Activated CD8-positive, alpha-beta memory T cell treated with anti-CD3 and anti-CD28 coated beads, Interleukin-2, amount 50 U/mL, for 1 hour (primary cell): Measurements from ENCODE around the gene EID3.
A peak's percentile ranks its signal among the peaks of the same experiment; 100 is the strongest.
"Not testable (repeated sequence)": the region's sequence is repeated elsewhere in the genome, so short reads cannot be mapped to it uniquely, and the experiment has no call there.

ENCODE experiments used
- DNase-seq: peaks from one replicate; pipeline ENCODE4 v3.0.0-alpha.2; 2020; ENCODE audit errors: extremely low read depth

Gene EID3

DNA sequence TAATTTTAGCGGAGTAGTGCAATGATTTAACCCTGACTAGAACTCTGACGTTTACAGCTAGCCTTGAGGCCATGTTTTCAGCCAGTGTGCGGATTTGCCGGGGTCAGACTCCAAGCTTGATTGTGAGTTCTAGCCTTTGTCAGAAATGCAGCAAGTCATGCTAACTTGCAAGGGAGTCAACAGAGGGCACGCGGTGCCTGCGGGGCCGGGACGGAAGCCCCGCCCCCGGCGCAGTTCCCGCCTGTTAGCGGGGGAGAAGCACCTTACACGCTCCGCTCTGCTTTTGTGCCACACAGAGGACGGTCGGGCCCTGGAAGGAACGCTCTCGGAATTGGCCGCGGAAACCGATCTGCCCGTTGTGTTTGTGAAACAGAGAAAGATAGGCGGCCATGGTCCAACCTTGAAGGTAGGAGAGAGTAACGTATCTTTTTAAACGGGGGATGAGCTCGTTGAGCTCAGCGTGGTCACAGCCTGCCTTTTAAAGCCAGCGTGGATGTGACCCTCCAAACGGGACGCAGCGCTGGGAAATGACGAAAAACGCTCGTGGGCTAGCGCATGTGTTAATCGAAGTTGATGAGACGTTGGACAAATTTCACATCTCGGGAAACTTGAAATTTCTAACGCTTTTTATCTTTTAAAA, 14.8 kb upstream of the EID3 start:
- DNase-seq, result peak; percentile 50

DNA sequence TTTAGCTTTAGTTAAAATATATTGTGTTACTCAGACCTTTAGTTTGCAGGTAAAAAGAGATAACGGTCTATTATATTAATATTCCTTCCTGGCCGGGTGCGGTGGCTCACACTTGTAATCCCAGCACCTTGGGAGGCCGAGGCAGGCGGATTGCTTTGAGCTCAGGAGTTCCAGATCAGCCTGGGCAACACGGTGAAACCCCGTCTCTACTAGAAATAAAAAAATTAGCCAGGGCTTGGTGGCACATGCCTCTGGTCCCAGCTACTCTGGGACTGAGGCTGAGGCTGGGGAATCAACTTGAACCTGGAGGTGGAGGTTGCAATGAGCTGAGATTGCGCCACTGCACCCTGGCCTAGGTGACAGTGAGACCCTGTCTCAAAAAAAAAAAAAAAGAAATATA, 13.2 kb upstream of the EID3 start:
- DNase-seq, result no peak

DNA sequence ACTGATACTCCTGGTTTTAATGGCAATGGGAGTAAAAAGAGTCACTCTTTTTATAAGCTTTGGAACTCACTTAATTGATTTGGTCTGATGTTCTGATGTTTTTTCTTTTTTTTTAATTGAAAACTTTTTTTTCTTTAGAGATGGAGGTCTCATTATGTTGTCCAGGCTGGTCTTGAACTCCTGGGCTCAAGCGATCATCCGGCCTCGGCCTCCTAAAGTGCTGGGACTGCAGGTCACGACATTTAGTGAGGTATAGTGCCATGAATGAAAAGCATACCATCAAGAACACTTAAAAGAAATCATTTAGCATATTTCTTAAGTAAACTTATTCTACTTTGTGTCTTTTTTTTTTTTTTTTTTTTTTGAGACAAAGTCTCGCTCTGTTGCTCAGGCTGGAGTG, 12.7 kb upstream of the EID3 start:
- DNase-seq, result no peak

DNA sequence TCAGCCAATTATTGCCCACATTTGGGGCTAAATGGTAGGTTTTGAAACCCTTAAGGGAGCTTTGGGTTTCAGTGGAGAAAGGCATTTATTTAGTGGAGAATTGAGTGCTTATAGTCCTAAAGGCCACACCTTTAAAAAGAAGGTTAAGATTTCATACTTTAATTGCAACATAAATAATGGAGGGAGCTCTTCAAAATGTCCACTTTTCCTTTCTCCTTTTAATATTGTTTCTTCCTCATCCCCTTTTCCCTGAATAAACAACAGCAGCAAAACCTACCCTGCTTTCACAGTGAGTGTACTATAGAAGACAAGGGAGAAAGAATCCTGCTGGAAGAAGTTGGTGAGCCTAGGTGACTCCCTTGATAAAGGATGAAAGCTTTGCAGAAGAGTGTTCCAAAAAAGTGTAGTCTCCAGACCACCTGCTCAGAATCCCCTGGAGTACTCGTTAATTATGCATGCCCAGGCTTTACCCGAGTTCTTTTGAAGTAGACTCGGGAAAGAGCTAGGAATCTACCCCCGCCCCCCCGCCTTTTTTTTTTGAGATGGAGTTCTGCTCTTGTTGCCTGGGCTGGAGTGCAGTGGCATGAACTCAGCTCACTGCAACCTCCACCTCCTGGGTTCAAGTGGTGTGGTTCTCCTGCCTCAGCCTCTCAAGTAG, 11.5 kb upstream of the EID3 start:
- no peak for DNase-seq

DNA sequence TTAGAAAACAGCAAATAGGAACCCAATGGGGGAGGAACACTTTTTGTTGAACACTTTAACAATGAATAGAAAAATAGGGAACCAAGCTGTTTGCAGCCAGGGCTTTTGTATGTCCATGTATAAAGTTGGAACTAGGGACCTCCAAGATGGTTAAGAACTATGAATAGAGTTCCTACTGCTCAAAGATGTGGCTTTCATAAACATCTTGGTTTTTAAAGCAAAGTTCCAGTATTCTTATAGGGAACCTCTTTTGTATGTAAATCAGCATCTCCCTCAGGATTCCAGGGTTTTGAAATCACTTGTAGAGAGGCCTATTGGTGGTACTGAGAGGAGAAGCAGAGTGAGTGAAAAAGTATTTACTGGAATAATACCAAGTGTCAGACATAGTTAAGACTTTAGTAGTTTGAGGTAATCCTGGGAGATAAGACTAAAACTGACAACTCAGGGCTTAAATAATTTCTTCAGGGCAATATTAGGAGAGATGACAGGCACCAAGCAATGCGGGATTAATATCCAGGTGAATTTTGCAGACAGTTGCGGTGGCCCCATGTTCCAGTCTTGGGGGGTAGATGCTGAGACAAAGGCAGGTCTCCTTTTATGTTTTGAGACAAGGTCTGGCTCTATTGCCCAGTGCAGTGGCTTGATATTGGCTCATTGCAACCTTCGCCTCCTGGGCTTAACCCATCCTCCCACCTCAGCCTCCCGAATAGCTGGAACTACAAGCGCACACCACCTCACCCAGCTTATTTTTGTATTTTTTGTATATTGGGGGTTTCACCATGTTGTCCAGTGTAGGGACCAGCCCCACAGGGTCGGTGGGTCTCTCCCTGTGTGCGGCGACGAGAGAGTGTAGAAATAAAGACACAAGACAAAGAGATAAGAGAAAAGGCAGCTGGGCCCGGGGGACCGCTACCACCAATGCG, 10.4 kb upstream of the EID3 start:
- DNase-seq, result no peak

DNA sequence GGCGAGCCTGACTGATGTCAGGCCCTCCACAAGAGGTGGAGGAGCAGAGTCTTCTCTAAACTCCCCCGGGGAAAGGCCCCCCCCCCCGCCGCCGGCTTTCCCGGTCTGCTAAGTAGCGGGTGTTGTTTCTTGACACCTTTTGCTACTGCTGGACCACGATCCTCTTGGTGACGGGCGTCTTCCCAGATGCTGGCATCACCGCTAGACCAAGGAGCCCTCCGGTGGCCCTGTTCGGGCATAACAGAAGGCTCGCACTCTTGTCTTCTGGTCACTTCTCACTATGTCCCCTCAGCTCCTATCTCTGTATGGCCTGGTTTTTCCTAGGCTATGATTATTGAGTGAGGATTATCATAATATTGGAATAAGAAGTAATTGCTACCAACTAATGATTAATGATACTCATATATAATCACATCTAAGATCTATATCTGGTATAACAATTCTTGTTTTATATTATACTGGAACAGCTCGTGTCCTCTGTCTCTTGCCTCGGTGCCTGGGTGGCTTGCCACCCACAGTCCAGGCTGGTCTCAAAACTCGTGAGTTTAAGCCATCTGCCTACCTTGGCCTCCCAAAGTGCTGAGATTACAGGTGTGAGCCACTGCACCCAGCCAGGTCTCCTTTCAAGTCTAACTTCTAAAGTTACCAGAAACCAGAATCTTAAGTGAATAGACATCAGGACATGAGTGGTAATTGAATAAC, 9.2 kb upstream of the EID3 start:
- not testable (repeated sequence) for DNase-seq

DNA sequence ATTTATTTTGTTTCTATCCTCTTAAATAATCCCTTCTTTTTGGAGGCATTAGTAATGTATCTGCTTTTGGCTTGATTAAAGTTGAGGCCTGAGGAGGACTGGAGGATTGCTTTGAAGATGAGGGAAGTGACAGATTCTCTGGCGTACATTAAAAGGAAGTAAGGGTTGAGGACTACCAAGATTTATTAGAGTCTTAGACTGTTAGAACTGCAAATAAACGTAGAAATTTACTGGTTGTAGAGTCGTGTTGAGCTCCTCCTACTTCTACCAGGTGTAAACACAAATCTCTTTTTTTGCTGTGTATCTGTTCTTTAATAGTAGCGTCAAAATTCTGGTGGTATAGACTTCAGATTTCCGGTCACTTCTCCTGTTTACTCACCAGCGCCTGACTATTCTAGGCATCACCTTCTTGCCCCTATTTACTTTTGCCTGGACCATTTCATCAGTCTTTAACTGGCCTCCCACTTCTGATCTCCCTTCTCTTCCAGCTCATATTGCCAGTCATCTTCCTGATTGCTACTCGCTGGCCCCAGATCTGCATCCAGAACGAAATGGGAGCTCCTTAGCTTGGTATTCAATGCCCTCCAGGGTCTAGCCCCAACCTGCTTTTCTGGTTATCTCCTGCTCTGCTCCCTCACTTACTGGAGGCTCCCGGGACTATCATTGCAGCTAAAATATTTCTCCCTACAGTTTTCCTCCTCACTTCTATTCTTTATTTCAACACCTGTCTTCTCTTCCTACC, 8.4 kb upstream of the EID3 start:
- DNase-seq, result no peak

DNA sequence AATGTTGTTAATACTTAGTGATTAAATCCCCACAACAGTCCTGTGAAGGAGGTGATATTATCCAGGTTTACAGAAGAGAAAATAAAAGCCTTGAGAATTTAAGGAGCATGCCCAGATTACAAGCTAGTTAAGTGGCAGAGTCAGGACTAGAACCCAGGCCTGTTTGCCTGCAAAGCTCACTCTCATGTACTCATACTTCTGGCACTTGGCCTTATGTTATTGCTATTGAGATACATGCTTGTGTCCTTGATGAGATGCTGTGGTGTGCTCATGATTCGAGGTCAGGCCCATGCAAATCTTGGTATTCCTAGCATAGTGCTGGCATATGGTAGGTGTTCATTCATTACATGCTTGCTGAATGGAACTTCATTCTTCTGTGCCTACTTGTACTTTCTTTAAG, 7.6 kb upstream of the EID3 start:
- no peak for DNase-seq

DNA sequence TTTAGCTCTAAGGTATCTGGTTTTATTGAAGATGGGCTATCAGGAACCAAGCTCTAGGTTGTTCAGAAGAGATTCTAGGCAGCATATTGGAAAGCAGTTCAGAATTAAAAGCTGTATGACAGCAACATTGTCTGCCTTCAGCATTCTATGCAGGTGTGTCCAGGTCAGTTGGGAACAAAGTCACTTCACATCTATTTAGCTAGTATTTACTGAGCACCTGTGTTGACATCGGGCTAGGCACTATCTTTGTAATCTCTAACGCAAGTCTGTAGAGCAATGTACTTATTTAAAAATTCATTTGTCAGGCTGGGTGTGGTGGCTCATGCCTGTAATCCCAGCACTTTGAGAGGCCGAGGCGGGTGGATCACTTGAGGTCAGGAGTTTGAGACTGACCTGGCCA, 6.8 kb upstream of the EID3 start:
- DNase-seq, result no peak

DNA sequence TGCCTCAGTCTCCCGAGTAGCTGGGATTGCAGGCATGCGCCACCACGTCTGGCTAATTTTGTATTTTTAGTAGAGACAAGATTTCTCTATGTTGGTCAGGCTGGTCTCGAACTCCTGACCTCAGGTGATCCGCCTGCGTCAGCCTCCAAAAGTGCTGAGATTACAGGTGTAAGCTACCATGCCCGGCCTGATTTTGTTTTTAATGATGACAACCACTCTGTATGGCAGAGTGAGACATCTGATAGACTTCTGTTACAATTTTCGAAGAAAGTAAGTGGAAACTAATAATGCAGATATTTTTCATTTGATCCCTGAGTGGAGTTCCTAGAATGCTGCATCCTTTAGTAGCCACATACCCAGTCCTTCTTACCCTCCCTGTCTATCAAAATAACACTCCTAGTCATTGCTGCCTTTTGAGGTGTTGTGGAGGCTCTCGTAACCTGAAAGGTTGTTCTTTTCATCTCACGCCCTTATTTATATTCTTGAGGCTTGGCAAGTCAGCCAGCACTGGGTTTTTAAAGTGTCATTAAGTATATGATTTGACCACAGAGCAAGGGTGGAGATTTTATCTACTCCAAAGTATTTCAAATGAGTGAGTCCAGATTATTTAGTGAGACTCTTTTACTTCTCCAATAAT, 5.9 kb upstream of the EID3 start:
- DNase-seq, result no peak

DNA sequence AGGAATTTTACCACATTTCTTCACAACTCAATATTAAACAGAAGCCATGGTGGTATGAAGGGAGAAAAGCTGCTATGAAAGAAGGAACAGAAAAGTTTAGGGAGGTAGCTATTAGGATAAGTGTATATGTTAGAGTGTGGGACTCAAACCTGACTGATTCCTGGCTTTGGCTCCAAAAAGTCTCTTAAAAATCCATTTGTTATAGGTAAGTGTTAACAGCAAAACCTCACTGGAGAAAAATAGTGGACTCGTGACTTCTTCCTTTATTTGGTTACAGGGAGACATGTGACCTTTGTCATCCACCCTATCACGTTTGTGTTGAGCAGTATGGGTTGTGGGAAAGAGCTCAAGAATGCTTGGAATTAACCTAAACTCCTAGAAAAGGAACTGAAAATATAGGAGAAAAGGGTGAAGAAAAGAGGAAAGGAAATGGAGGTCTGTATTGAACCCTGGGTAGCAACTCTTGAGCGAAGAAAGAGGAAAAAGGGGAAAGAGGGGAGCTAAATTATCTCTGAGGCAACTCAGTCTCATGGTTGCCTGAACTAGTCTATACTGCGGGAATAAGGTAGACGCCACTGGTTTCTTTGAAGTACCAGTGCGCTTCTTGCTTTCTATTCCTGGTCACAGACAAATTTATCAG, 3.6 kb upstream of the EID3 start:
- no peak for DNase-seq

DNA sequence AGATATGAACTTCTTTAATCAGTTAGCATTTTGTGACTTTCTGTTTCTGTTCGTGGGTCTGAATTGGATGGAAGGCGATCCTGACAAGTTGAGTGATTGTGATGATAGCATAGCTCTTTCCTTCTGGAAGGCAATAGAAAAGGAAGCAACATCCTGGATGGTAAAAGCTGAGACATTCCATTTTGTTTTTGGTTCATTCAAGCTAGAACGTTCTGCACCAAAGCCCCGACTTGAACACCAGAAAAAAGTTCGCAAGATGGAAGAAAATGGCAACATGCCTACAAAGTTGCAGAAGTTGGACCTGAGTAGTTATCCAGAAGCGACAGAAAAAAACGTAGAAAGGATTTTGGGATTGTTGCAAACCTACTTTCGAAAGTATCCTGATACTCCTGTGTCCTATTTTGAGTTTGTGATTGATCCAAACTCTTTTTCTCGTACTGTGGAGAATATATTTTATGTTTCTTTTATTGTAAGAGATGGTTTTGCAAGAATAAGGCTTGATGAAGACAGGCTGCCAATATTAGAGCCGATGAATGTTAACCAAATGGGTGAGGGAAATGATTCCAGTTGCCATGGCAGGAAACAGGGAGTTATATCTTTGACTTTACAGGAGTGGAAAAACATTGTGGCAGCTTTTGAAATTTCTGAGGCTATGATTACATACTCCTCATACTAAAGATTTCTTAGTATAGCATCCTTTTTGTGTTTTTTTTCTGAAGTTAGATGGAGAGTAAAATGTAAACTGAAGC, 896 bp downstream of the EID3 start:
- DNase-seq, result no peak

DNA sequence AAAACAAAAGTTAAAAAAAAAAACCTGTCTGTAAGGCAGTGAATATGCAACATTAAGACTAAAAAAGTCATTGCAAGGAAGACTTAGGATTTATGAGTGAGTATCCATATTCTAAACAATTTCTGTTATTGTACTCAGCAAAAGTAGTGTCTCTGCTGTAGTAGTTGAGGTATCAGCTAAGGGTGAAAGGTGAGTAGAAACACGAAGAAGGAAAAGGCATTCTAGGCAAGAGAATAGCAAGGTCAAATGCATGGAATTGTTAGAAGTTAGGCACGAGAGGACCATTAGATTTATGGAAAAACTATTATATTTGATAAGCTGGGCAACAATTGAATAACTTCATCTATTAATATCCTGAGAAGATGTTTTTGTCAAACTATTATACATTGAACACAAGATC, 1.8 kb downstream of the EID3 start:
- DNase-seq, result no peak

DNA sequence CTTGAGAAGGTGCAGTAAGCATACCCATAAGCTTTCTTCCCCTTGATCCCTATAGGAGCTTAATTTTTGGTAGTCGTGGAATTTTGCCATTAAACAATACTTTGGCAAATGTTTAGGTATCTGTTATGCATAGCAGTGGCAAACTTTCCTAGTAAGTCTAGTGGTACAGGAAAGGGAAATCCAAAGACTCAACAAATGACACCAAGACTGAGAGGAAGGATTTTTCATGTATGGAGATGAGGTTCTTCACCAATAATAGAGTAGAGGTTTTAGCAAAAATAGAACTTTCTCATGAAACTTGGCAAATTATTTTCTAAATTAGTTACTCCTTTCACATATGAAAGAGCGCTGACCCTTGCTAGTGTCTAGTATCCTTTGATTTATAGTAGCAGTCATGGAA, 2.8 kb downstream of the EID3 start:
- DNase-seq, result no peak

DNA sequence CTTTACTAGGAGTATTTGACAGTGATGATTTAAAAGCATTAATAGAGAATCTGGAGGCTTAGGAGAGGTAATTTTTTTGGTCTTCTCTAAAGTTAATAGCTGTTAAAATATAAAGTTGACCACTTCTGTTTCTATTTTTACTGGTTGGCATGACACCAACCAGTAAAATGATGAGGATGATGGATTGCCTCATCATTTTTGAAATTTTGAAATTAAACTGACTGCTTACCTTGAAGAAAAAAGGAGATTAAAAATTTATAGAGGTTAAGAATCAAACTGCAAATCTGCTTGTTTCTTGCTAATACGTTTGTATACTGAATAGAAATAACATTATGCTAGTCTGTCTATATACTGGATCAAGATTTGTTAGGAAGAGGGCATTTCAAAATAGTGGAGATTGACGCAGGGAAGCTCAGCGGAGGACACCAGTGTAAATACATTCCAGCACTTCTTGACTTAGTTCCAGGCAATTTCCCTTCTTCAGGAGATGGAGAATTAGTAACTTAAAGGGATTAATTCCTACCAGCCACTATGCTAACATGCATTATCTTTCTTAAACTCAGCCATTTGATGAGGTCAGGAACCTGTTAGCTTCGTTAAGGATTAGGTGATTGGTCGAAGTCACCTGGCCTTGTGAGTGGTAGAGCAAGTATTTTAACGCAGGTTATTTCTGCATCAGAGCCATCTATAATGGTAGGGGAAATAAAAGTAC, 3.6 kb downstream of the EID3 start:
- no peak for DNase-seq

DNA sequence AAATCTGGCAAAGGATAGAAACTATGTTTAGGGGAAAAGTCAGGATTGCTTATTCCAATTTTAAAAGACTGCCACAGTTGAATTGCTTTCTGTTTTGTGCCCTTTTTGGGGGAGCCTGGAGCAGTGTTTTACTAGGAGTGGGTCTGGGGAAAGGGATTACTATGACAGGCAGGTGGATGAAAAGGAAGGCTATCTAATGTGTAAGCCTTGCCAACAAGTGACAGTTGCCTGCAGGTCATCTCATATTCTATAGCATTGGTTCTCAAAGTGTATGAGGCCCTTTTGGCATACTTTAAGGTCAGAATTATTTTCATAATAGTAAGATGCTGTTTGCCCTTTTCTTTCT, 4.1 kb downstream of the EID3 start:
- no peak for DNase-seq

DNA sequence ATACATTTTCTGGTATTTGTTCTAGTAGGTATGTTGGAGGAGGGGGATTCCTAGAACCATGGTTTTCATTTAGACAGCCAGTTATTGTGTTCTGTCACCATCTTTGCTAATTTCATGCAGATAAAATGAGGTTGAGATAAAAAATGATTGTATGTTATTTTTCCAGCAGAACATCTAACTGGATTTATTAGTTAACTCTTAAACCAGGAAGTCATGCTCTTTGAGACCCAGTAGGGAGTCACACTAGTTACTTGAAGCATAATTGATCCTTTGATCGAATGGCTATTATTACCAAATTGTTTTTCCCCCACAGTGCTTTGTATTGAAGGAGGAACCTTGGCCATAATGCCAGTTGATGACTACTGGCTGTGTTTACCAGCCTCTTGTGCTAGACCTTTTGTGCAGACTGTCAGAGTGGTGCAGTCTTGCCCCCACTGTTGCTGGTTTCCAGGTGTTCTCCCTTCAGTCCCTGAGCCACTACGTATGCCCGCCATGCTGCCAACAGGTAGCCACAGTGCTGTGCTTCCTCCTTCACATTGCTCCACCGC, 6.0 kb downstream of the EID3 start:
- DNase-seq, result no peak

DNA sequence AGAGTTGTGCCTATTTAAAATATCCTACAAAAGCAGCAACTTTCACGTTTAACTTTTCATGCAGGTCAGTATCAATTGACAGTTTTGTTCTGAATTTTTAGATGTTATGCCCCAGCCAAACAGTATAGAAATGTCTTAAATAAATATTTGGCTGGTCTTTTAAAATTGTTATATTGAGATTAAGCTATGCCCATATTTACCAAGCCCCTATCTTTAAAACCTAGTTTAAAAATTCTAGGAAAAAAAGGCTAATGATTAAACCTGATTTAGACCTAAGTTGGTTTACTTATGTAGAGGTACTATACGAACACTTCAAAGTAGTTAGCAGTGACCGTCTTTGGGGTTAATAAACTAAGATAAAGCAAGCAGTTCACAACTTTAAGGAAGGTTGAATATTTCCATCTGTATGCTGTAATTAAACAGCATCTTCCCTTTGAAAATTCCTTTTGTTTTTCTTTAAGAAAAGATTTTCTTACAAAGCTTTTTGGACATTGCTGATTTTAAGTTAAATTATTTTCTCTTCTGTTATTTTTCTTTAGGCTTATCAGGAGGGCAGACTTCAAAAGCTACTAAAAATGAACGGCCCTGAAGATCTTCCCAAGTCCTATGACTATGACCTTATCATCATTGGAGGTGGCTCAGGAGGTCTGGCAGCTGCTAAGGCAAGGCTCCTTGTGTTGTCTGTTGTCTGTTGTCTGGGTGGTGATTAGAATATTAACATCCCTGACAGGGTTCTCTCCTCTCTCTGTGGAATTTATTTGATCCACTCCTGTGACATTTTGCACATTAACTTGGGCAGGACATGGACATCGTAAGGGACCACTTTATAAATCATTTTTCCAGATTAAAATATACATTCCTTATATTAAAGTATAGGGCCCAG, 7.5 kb downstream of the EID3 start:
- no peak for DNase-seq
